ENCODE results near the gene PITPNM3.

The PITPNM3 gene

DNA sequence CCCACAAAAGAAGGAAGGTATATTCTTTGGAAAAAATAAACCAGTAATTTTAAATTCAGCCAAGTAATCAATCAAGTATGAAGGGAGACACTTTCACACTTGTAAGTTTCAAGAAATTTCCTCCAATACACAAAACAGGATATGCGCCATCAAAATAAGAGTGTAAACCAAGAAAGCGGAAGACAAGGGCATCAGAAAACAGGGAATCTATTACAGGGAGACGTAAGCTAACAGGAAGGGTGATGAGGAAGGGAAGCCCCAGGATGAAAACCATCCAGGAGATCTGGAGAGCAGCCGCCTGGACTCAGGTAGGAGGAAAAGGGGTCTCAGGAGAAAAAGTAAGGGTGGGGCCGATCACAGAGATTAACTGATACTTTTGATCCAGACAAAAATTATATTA lies 31.8 kb upstream of the PITPNM3 start:
- H3K4me3 ChIP-seq (ENCODE audit: low read depth, low read length): no peak overlapping the region
- TF ChIP-seq, protein P1, sequence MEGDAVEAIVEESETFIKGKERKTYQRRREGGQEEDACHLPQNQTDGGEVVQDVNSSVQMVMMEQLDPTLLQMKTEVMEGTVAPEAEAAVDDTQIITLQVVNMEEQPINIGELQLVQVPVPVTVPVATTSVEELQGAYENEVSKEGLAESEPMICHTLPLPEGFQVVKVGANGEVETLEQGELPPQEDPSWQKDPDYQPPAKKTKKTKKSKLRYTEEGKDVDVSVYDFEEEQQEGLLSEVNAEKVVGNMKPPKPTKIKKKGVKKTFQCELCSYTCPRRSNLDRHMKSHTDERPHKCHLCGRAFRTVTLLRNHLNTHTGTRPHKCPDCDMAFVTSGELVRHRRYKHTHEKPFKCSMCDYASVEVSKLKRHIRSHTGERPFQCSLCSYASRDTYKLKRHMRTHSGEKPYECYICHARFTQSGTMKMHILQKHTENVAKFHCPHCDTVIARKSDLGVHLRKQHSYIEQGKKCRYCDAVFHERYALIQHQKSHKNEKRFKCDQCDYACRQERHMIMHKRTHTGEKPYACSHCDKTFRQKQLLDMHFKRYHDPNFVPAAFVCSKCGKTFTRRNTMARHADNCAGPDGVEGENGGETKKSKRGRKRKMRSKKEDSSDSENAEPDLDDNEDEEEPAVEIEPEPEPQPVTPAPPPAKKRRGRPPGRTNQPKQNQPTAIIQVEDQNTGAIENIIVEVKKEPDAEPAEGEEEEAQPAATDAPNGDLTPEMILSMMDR (IDR thresholded peaks at IDR 0.05; ENCODE audit: borderline replicate concordance, insufficient read depth, low read depth, low read length): no peak

DNA sequence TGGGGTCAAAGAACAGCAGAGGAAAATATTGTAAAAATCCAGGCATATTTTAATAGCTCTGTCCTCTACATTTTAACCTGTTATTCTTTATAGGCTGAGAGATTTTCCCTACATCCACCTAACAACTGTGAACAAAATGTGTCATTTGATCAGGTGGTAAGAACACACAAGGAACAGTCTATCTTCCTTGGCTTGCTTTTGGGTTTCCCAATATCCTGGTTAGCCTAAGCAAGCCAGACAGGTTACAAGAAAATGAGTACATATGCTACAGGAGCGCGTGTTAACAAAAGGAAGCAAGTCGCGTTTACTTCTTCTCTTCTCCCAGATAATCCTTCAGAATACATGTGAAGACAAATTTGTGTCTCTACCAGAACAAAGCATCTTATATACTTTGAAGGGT lies 31.0 kb upstream of the PITPNM3 start:
- TF ChIP-seq, protein P1 (IDR thresholded peaks at IDR 0.05; ENCODE audit: borderline replicate concordance, insufficient read depth, low read depth, low read length): no peak

DNA sequence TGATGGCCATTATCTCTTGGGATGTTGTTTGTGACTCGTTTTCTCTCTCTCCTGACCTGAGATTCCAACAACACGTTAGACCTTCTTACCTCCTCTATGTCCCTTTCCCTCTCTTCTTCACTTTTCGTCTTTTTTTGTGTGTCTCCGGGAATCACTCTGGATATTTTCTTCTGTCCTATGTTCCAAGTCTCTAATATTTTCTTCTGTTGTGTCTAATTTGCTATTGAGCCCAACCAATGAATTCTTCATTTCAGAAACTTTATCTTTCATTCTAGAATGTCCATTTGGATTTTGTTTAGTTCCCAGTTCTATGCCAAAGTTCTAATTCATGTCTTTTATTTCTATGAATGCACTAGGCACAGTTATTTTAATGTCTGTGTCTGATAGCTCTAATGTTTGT lies 27.1 kb upstream of the PITPNM3 start:
- TF ChIP-seq, protein P1 (IDR thresholded peaks at IDR 0.05; ENCODE audit: borderline replicate concordance, insufficient read depth, low read depth, low read length): no peak
- no peak overlapping the region for H3K4me3 ChIP-seq (ENCODE audit: low read depth, low read length)

More for the DNA sequence above, 31.0 kb upstream of the PITPNM3 start:
- H3K4me3 ChIP-seq (ENCODE audit: low read depth, low read length): no peak overlapping the region

DNA sequence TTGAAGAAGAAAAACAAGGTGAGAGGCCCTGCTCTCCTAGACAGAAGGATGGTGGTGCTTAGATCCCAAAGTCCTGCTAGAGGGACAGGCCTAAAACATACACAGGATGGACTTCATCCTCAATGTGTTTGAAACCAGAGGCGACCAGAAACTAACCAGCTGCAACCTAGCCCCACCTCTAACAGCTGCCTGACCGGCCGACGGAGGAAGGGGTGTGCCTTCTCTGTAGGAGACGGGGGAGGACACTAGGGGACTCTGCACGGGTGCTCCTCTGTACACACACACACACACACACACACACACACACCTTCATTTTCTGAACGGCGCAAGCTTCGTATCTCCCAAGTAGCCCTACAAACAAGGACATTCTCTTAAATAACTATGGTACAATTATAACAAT lies 24.3 kb upstream of the PITPNM3 start:
- no peak overlapping the region for H3K4me3 ChIP-seq (ENCODE audit: low read depth, low read length)
- TF ChIP-seq, protein P1 (IDR thresholded peaks at IDR 0.05; ENCODE audit: borderline replicate concordance, insufficient read depth, low read depth, low read length): no peak

DNA sequence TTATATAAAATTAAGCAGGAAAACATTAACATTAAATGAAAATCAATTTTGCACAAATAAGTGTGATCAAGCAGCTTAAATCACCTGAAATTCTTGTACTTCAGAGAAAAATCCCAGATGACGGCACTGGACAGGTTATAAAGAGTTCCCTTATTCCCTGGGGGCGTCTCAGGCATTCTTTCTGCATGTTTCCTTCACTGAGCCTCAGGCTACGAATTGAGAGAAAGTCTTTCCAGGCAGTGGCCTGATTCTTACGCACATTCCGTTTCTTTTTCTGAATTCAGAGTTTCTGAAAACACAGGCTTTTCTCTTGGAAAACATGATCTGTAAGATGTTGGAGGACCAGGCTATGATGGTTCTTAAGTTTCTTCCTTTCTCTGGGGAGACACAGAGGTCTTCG lies 22.1 kb upstream of the PITPNM3 start:
- no peak overlapping the region for H3K4me3 ChIP-seq (ENCODE audit: low read depth, low read length)
- TF ChIP-seq, protein P1 (IDR thresholded peaks at IDR 0.05; ENCODE audit: borderline replicate concordance, insufficient read depth, low read depth, low read length): no peak

DNA sequence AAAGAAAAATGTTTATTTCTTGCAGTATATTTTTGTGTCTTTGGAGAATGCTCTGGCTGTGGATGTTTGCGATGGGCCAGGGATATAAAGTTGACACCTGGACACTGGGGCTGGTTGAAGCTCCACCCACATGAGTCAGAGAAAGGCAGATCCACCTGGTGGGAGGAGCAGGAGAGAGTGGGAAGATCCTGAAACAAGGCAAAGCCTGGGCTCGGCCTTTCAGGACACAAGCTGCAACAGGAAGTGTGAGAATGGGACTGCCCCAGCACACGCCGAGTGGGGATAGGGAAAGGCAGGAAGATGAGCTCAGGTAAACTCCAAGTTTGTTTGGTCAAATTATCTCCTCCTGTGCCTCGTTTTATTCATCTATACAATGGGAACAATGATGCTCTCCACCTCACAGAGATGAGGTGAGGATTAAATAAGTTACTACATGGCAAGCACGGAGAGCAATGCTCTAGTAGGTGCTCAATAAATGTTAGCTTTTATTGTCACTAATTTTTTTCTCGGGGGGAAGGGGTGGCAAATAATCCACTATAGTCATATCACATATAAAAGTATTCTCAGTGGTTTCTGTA lies 21.4 kb upstream of the PITPNM3 start:
- TF ChIP-seq, protein P1 (IDR thresholded peaks at IDR 0.05; ENCODE audit: borderline replicate concordance, insufficient read depth, low read depth, low read length): no peak
- H3K4me3 ChIP-seq (ENCODE audit: low read depth, low read length): no peak overlapping the region

DNA sequence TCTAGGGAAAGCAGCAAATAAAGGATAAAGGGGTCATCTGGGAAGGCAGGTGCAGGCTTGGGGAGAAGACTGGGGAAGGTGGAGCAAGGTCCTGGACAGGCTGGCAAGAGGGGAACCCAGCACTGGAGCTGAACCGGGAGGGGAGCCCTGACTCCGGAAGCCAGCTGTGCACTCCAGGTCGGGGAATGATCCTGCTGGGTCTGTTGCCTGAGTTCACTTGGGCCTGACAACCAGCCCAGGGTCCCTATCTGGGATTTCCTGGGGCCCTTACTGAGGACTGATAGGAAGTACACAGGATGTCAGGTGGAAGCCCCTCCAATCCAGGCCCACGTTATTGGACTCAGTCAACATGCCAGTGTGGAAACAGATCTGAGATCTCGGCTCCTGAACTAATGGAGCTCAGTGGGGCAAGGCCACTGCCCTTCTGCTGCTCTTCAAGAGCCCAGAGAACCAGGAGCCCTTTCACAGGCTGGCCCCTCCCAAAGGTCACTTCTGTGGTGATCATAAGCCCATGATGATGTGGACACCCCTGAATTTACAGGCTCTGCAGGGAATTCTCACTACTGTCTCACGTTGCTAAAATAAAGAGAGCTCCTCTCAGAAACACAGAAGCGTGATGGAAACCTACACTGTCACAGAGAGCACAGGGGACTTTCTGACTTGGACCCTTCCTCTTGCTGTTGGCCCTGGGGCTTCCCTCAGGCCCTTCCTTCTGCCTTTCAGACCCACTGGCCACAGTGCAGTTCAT lies 19.9 kb upstream of the PITPNM3 start:
- H3K4me3 ChIP-seq (ENCODE audit: low read depth, low read length): no peak overlapping the region
- TF ChIP-seq, protein P1 (IDR thresholded peaks at IDR 0.05; ENCODE audit: borderline replicate concordance, insufficient read depth, low read depth, low read length): no peak

All from GM12875 (cell line).